CD4-positive, alpha-beta T cell treated with Interferon alpha-2 for 1 hour (primary cell): ENCODE results near the gene TSPY10.
"Not testable (repeated sequence)": the region's sequence is repeated elsewhere in the genome, so short reads cannot be mapped to it uniquely, and the experiment has no call there.

ENCODE experiments used
- DNase-seq, 2 donors: peaks; one replicate each; pipeline ENCODE4 v3.0.0-alpha.2; 2020 to 2022

Gene TSPY10

GRCh38 chrY:9527580-9527979 is at the start of gene TSPY10:
TSPY10 (plus strand) TSS chrY:9527880; CDS start chrY:9527926, 46 bp downstream.
- DNase-seq = not testable (repeated sequence)

GRCh38 chrY:9486967-9487366 is 40.7 kb upstream of the TSPY10 start, which contains the start of gene TSPY9:
TSPY9 (plus strand) TSS chrY:9487267; CDS start chrY:9487313, 46 bp downstream.
- DNase-seq = not testable (repeated sequence)

- DNase-seq = not testable (repeated sequence)
Observed at GRCh38 chrY:9504396-9504795, 23.3 kb upstream of the TSPY10 start.

GRCh38 chrY:9516287-9516686 is 11.4 kb upstream of the TSPY10 start:
- DNase-seq = not testable (repeated sequence)
